GM21447 (cell line): Measurements from ENCODE around the gene ASMTL.
A peak's percentile ranks its signal among the peaks of the same experiment; 100 is the strongest.
"Not testable (repeated sequence)": the region's sequence is repeated elsewhere in the genome, so short reads cannot be mapped to it uniquely, and the experiment has no call there.

Experiments
- ATAC-seq: cut with Tn5 transposase; IDR thresholded peaks from one replicate; pipeline ENCODE4 v1.9.1; 2021; ENCODE audit not compliant: unreplicated experiment

Gene ASMTL

GRCh38 chrX:1411326-1411725 is 41.4 kb downstream of the ASMTL start:
- no peak for ATAC-seq

- no peak for ATAC-seq
Measured at GRCh38 chrX:1407035-1407434, 45.7 kb downstream of the ASMTL start.

- not testable (repeated sequence) for ATAC-seq
Measured at GRCh38 chrX:1405769-1406168, 46.9 kb downstream of the ASMTL start.

- ATAC-seq: not testable (repeated sequence)
Measured at GRCh38 chrX:1403867-1404266, 48.8 kb downstream of the ASMTL start.

GRCh38 chrX:1403228-1403627 is 49.5 kb downstream of the ASMTL start:
- ATAC-seq: no peak

- ATAC-seq: no peak
Measured at GRCh38 chrX:1401611-1402430, 50.9 kb downstream of the ASMTL start.

GRCh38 chrX:1400742-1401471 is 51.8 kb downstream of the ASMTL start:
- ATAC-seq: no peak

GRCh38 chrX:1400049-1400448 is 52.7 kb downstream of the ASMTL start:
- ATAC-seq: no peak

- no peak for ATAC-seq
Measured at GRCh38 chrX:1398431-1399340, 54.0 kb downstream of the ASMTL start.

GRCh38 chrX:1397441-1398270 is 55.1 kb downstream of the ASMTL start:
- ATAC-seq: no peak

- no peak for ATAC-seq
Measured at GRCh38 chrX:1397001-1397400, 55.7 kb downstream of the ASMTL start.

- no peak for ATAC-seq
Measured at GRCh38 chrX:1395646-1396216, 57.0 kb downstream of the ASMTL start.

- no peak for ATAC-seq
Measured at GRCh38 chrX:1394731-1395501, 57.8 kb downstream of the ASMTL start.

GRCh38 chrX:1393871-1394615 is 58.7 kb downstream of the ASMTL start:
- no peak for ATAC-seq

- peak; percentile 31 for ATAC-seq
Measured at GRCh38 chrX:1392376-1393068, 60.2 kb downstream of the ASMTL start.

- peak; percentile 93 for ATAC-seq
Measured at GRCh38 chrX:1391707-1392375, 60.9 kb downstream of the ASMTL start, which contains the start of gene SLC25A6. TSS of gene SLC25A6 (minus strand) at chrX:1392113. CDS start at chrX:1392009, 104 bp downstream.

GRCh38 chrX:1391370-1391706 is 61.4 kb downstream of the ASMTL start:
- peak; percentile 40 for ATAC-seq
